K562 (cell line): ENCODE measurements around the gene GAS2L2. TPM values are rescaled to one million over a fixed set of nuclear protein-coding genes. Genes with fewer than 3 reads are reported as not detected.

ENCODE experiments used
- ATAC-seq: fragments of 200-7000 bp; cut with Tn5 transposase; 3 replicates; pipeline ENCODE4 v1.9.1; 2020; ENCODE audit warnings: moderate library complexity
- BruUV-seq: library from RNA; stranded (reverse); fragments of 400-500 nt; replicated peaks from 2 replicates; lab custom pipeline; 2021; lab: Mats Ljungman, UMichigan
- CTCF ChIA-PET: fragments of 300-600 bp; formaldehyde crosslinking; extraction: SDS; loops from one replicate; lab custom pipeline; 2021; ENCODE audit warnings: low intra/inter-chr PET ratio; lab: Yijun Ruan, JAX
- POLR2A ChIA-PET: fragments of 300-600, 350-650 bp; sonication (Branson Sonifier 250); formaldehyde crosslinking; extraction: SDS; loops from one replicate; lab custom pipeline; 2021; ENCODE audit warnings: antibody characterized with exemption, inconsistent platforms; lab: Yijun Ruan, JAX
- DNase-seq, 4 experiments: peaks; one replicate each; pipeline versions ENCODE4 v3.0.0 to v3.0.0-alpha.2; 2011 to 2018; ENCODE audit warnings: low spot score in 3 of 4, mixed read lengths in 3 of 4; ENCODE audit errors: extremely low read depth in 1 of 4
- FAIRE-seq: peaks from 2 replicates; lab custom pipeline; 2011; peaks lifted over from hg19 to GRCh38; lab: Jason Lieb, UNC
- H2AFZ ChIP-seq: 2 replicates; pipeline ENCODE4 v1.6.0; 2011; ENCODE audit warnings: low read depth, low read length, control low read depth, inconsistent platforms
- H3K27ac ChIP-seq: fragments of 200-600 bp; 3 replicates; pipeline ENCODE4 v1.8.0; 2011; ENCODE audit warnings: low read depth, mild to moderate bottlenecking, control low read depth, inconsistent platforms, low read length, moderate library complexity, mixed read lengths; ENCODE audit errors: extremely low read depth
- H3K27me3 ChIP-seq, 2 experiments: fragments of 300-600 bp in 1 of 2; 2 replicates in 1 of 2; 3 replicates in 1 of 2; pipeline versions ENCODE4 v1.6.0 to v1.8.0; 2011; ENCODE audit warnings: inconsistent platforms in 2 of 2, low read length in 2 of 2, mild to moderate bottlenecking in 1 of 2, mixed read lengths in 1 of 2, moderate library complexity in 1 of 2; ENCODE audit not compliant: control insufficient read depth in 2 of 2, insufficient read depth in 2 of 2
- H3K36me3 ChIP-seq: fragments of 300-600 bp; 3 replicates; pipeline ENCODE4 v1.8.0; 2011; ENCODE audit warnings: mild to moderate bottlenecking, low read length, inconsistent platforms; ENCODE audit not compliant: control insufficient read depth, insufficient read depth
- H3K4me1 ChIP-seq, 2 experiments: fragments of 200-600 bp in 1 of 2; replicated peaks in 1 of 2; 2 replicates in 1 of 2; 3 replicates in 1 of 2; pipeline versions ENCODE4 v1.5.1 to v1.8.0; 2011; ENCODE audit warnings: inconsistent platforms in 2 of 2, low read length in 2 of 2, mild to moderate bottlenecking in 1 of 2, mixed read lengths in 1 of 2, moderate library complexity in 1 of 2; ENCODE audit not compliant: control insufficient read depth in 2 of 2, insufficient read depth in 2 of 2
- H3K4me2 ChIP-seq: 2 replicates; pipeline ENCODE4 v1.6.1; 2011; ENCODE audit warnings: low read length, control low read depth, inconsistent platforms, mixed read lengths; ENCODE audit not compliant: insufficient read depth
- H3K4me3 ChIP-seq: fragments of 200-600 bp; sonication (generic), shearing (Covaris generic); 2 replicates; pipeline ENCODE4 v1.5.1; 2016; ENCODE audit warnings: control low read depth, inconsistent platforms
- H3K79me2 ChIP-seq: fragments of 200-600 bp; 3 replicates; pipeline ENCODE4 v1.8.0; 2011; ENCODE audit warnings: low read length, inconsistent platforms; ENCODE audit not compliant: control insufficient read depth, insufficient read depth
- H3K9ac ChIP-seq, 2 experiments: 2 replicates each; pipeline versions ENCODE4 v1.6.0 to v1.6.1; 2011; ENCODE audit warnings: low read depth in 2 of 2, low read length in 2 of 2, control low read depth in 1 of 2, inconsistent platforms in 1 of 2, mild to moderate bottlenecking in 1 of 2, mixed read lengths in 1 of 2; ENCODE audit not compliant: insufficient read depth in 1 of 2
- H3K9me1 ChIP-seq: one replicate; pipeline ENCODE4 v1.6.0; 2011; ENCODE audit warnings: inconsistent platforms, mild to moderate bottlenecking, low read length, moderate library complexity; ENCODE audit not compliant: control insufficient read depth, insufficient read depth
- H3K9me3 ChIP-seq: replicated peaks from 2 replicates; pipeline ENCODE4 v1.5.1; 2011; ENCODE audit warnings: low read depth, low read length, inconsistent platforms; ENCODE audit not compliant: control insufficient read depth, insufficient read depth
- H4K20me1 ChIP-seq: replicated peaks from 2 replicates; pipeline ENCODE4 v1.6.1; 2011; ENCODE audit warnings: low read length, inconsistent platforms, mixed read lengths; ENCODE audit not compliant: control insufficient read depth, insufficient read depth
- ARID1B ChIP-seq: fragments of 450-650 bp; IDR thresholded peaks from 2 replicates; pipeline ENCODE4 v1.6.1; 2016; ENCODE audit warnings: antibody characterized with exemption, mild to moderate bottlenecking, inconsistent platforms
- DACH1 ChIP-seq: fragments of 450-650 bp; IDR thresholded peaks from 2 replicates; pipeline ENCODE4 v1.6.1; 2018; ENCODE audit not compliant: partially characterized antibody
- E4F1 ChIP-seq: fragments of 250-450 bp; sonication (Bioruptor Pico); IDR thresholded peaks from 2 replicates; pipeline ENCODE4 v1.5.0; 2021; ENCODE audit warnings: mild to moderate bottlenecking, borderline replicate concordance
- HMG20B ChIP-seq: fragments of 250-450 bp; sonication (Bioruptor Pico); IDR thresholded peaks from 2 replicates; pipeline ENCODE4 v1.5.0; 2021; ENCODE audit warnings: mild to moderate bottlenecking
- PTRF ChIP-seq: fragments of 450-650 bp; IDR thresholded peaks from 2 replicates; pipeline ENCODE4 v1.6.1; 2016; ENCODE audit warnings: mild to moderate bottlenecking, missing genetic modification characterization, missing compliant biosample characterization
- WGBS: fragments of 100-300 bp; shearing (Covaris generic); methylation state at CpG from one replicate; pipeline ENCODE4 v1.1.6; 2016; ENCODE audit warnings: low coverage, mixed read lengths; ENCODE audit not compliant: insufficient coverage; ENCODE audit errors: missing lambda C conversion rate; 5-methylcytosine and 5-hydroxymethylcytosine counted together
- in situ Hi-C: fragments of 300-500 bp; cut with MboI; formaldehyde crosslinking; loops from 4 replicates; pipeline ENCODE4 v1.15.0; 2018; ENCODE audit warnings: inconsistent platforms, mixed read lengths
- intact Hi-C: fragments of 100-400 bp; cut with micrococcal nuclease; formaldehyde crosslinking; loops from 2 replicates; pipeline ENCODE4 v1.14.2; 2022
- polyA plus RNA-seq, 8 experiments: library from polyadenylated mRNA; depleted of rRNA in 4 of 8; stranded (reverse) in 5 of 8; unstranded in 3 of 8; fragments of >200 nt; fragmentation: Nextera tagmentation in 2 of 8; fragmentation: Illumina TruSeq in 1 of 8; extraction: Ambion mirVana in 2 of 8; extraction: Trizol in 1 of 8; gene quantifications; 2 replicates each; pipeline versions ENCODE4 v1.2.1 to v1.2.3, GENCODE V29; 2011 to 2014; ENCODE audit warnings: inconsistent platforms in 1 of 8, missing spikeins in 1 of 8
- total RNA-seq, 7 experiments: library from RNA; depleted of rRNA in 6 of 7; stranded (reverse); fragments of >200 nt in 6 of 7; fragmentation: Illumina TruSeq in 2 of 7; extraction: Trizol in 2 of 7; gene quantifications; 2 replicates each; pipeline versions ENCODE4 v1.2.1 to v1.2.3, GENCODE V29; 2011 to 2021; ENCODE audit warnings: low replicate concordance in 1 of 7
- TF ChIP-seq, protein P1 (sequence below), 2 experiments: fragments of 450-650 bp; formaldehyde crosslinking in 1 of 2; IDR thresholded peaks; 2 replicates each; pipeline versions ENCODE4 v1.4.0 to v1.6.1; 2014 to 2020; ENCODE audit warnings: mild to moderate bottlenecking in 2 of 2, borderline replicate concordance in 1 of 2, low read depth in 1 of 2

The GAS2L2 gene
- total and polyA plus RNA-seq, 9 of the 15 experiments (the other 6 are each of a cell fraction or from before 2014, with no cell fraction given): not detected

GRCh38 chr17:35768797-35769196, 15.8 kb upstream of the GAS2L2 start (continued):
- TF ChIP-seq E4F1 (CRISPR knock-in tag) (no peak), PTRF (tag) (no peak)

GRCh38 chr17:35766903-35767510, 14.0 kb upstream of the GAS2L2 start:
- in situ Hi-C loops: loop anchor here (5.0 kb wide), 1 partner anchor 40 kb away; the partner anchor contains the start of gene TAF15
- Histone ChIP-seq H2AFZ (no peak overlapping the region), H3K27ac (no peak overlapping the region), H3K36me3 (no peaks in the 10 kb centered on the region), H3K4me2 (no peak overlapping the region), H3K27me3 (peaks cover 30 to 70% of the 10 kb centered on the region in 2 experiments; a peak in 4 of 5 replicates), H3K79me2 (no peaks in the 10 kb centered on the region), H3K4me1 (peaks cover 0 to 22% of the 10 kb centered on the region in 2 experiments; a peak in 3 of 5 replicates), H3K9me1 (peaks cover 3% of the 10 kb centered on the region), H3K9me3 (no peaks in the 10 kb centered on the region), H3K9ac (no peak overlapping the region; a peak in 1 of 4 replicates), H4K20me1 (no peaks in the 10 kb centered on the region), H3K4me3 (no peak overlapping the region)
- intact Hi-C loops: loop anchor here (10.0 kb wide), 1 partner anchor 178 kb away; the partner anchor contains the start of gene LYZL6
- CTCF ChIA-PET: interaction anchor here (0.6 to 2.3 kb wide), 3 partner anchors 36 to 41 kb away, joined by 3 to 20 read pairs (median 4); no protein-coding TSS in a partner anchor
- no peak for FAIRE-seq
- no TSS peak for BruUV-seq
- POLR2A ChIA-PET: interaction anchor here (0.6 to 1.4 kb wide), 4 partner anchors 10 to 42 kb away, joined by 3 to 6 read pairs (median 4); partner anchors contain the start of gene TAF15
- 2% methylated on average over 7 of the region's 7 CpGs for WGBS
- DNase-seq: peak in 2 of 4 experiments; percentile 33 to 35
- ATAC-seq: no peak
- TF ChIP-seq HMG20B (no peak), DACH1 (no peak), ARID1B (no peak)
- TF ChIP-seq, protein P1, sequence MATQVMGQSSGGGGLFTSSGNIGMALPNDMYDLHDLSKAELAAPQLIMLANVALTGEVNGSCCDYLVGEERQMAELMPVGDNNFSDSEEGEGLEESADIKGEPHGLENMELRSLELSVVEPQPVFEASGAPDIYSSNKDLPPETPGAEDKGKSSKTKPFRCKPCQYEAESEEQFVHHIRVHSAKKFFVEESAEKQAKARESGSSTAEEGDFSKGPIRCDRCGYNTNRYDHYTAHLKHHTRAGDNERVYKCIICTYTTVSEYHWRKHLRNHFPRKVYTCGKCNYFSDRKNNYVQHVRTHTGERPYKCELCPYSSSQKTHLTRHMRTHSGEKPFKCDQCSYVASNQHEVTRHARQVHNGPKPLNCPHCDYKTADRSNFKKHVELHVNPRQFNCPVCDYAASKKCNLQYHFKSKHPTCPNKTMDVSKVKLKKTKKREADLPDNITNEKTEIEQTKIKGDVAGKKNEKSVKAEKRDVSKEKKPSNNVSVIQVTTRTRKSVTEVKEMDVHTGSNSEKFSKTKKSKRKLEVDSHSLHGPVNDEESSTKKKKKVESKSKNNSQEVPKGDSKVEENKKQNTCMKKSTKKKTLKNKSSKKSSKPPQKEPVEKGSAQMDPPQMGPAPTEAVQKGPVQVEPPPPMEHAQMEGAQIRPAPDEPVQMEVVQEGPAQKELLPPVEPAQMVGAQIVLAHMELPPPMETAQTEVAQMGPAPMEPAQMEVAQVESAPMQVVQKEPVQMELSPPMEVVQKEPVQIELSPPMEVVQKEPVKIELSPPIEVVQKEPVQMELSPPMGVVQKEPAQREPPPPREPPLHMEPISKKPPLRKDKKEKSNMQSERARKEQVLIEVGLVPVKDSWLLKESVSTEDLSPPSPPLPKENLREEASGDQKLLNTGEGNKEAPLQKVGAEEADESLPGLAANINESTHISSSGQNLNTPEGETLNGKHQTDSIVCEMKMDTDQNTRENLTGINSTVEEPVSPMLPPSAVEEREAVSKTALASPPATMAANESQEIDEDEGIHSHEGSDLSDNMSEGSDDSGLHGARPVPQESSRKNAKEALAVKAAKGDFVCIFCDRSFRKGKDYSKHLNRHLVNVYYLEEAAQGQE (IDR thresholded peaks at IDR 0.05; ENCODE audit: borderline replicate concordance): peak; percentile 64; the same call in 1 of the 2 replicates
- TF ChIP-seq, protein P1 (CRISPR knock-in tag; IDR thresholded peaks at IDR 0.05; ENCODE audit: low read depth): no peak
